PFSK-1 (cell line): ENCODE results near the gene CCDC85C.

Experiments used
- FOXP2 ChIP-seq: optimal IDR thresholded peaks from 2 replicates; pipeline ENCODE3; 2011; ENCODE audit warnings: borderline replicate concordance, control low read depth, inconsistent platforms; ENCODE audit not compliant: insufficient read depth; ENCODE audit errors: extremely low read length, extremely low read depth
- POLR2AphosphoS5 ChIP-seq: IDR thresholded peaks from 2 replicates; pipeline ENCODE4 v1.6.1; 2012; ENCODE audit warnings: low read depth, mild to moderate bottlenecking, control low read depth, low read length, moderate library complexity
- SIN3A ChIP-seq: IDR thresholded peaks from 2 replicates; pipeline ENCODE4 v1.6.1; 2012; ENCODE audit warnings: mild to moderate bottlenecking, low read length, moderate library complexity, borderline replicate concordance; ENCODE audit not compliant: insufficient read depth
- TAF1 ChIP-seq: IDR thresholded peaks from 2 replicates; pipeline ENCODE4 v1.6.1; 2012; ENCODE audit warnings: low read length, control low read depth, borderline replicate concordance; ENCODE audit not compliant: insufficient read depth
- TF ChIP-seq, protein P1 (sequence below), 2 experiments: IDR thresholded peaks; 2 replicates each; pipeline versions ENCODE4 v1.6.1 to v1.8.0; 2011 to 2012; ENCODE audit warnings: low read depth in 2 of 2, low read length in 2 of 2, control low read depth in 1 of 2, inconsistent platforms in 1 of 2, mild to moderate bottlenecking in 1 of 2, moderate library complexity in 1 of 2; ENCODE audit not compliant: insufficient read depth in 1 of 2

DNA sequence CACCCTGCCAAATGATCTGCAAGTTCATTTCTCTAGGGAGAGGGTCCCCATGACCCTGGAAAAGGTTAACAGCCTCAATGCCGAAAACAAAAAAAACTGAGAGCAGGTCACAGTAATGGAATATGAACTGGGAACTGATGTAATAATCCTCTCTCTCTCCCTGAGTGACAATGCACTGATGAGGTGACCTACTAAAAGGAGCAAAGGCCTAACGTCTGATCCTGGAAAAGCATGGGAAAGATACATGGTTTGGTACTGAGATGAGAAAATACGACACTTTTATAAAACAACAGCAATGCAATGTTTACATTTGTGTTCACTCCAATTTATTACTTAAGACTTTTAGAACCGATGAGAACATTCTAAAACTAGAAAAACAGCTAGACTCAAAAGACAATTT lies 151.0 kb downstream of the CCDC85C start:
- TF ChIP-seq TAF1 (no peak), POLR2AphosphoS5 (no peak), SIN3A (no peak), FOXP2 (no peak)
- TF ChIP-seq, protein P1, sequence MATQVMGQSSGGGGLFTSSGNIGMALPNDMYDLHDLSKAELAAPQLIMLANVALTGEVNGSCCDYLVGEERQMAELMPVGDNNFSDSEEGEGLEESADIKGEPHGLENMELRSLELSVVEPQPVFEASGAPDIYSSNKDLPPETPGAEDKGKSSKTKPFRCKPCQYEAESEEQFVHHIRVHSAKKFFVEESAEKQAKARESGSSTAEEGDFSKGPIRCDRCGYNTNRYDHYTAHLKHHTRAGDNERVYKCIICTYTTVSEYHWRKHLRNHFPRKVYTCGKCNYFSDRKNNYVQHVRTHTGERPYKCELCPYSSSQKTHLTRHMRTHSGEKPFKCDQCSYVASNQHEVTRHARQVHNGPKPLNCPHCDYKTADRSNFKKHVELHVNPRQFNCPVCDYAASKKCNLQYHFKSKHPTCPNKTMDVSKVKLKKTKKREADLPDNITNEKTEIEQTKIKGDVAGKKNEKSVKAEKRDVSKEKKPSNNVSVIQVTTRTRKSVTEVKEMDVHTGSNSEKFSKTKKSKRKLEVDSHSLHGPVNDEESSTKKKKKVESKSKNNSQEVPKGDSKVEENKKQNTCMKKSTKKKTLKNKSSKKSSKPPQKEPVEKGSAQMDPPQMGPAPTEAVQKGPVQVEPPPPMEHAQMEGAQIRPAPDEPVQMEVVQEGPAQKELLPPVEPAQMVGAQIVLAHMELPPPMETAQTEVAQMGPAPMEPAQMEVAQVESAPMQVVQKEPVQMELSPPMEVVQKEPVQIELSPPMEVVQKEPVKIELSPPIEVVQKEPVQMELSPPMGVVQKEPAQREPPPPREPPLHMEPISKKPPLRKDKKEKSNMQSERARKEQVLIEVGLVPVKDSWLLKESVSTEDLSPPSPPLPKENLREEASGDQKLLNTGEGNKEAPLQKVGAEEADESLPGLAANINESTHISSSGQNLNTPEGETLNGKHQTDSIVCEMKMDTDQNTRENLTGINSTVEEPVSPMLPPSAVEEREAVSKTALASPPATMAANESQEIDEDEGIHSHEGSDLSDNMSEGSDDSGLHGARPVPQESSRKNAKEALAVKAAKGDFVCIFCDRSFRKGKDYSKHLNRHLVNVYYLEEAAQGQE (IDR thresholded peaks at IDR 0.05; ENCODE audit: insufficient read depth in 1 of 2, low read depth in 2 of 2, low read length in 2 of 2) = no peak
